Spinal cord (tissue), 10 donors: ENCODE measurements around the gene CD68. TPM values are rescaled to one million over a fixed set of nuclear protein-coding genes. Genes with fewer than 3 reads are reported as not detected.

Experiments
- DNase-seq, 6 donors: peaks; one replicate each; pipeline versions ENCODE4 v3.0.0 to v3.0.0-alpha.2; 2013 to 2015; ENCODE audit warnings: low spot score in 6 of 6, low read depth in 4 of 6
- H3K27ac ChIP-seq: one replicate; pipeline ENCODE4 v1.5.1; 2013; ENCODE audit warnings: low read depth, low read length, control low read depth
- H3K27me3 ChIP-seq: one replicate; pipeline ENCODE4 v1.6.1; 2013; ENCODE audit warnings: low read length; ENCODE audit not compliant: control insufficient read depth, insufficient read depth
- H3K36me3 ChIP-seq: one replicate; pipeline ENCODE4 v1.6.1; 2013; ENCODE audit warnings: low read length; ENCODE audit not compliant: control insufficient read depth, insufficient read depth
- H3K4me1 ChIP-seq: one replicate; pipeline ENCODE4 v1.6.1; 2013; ENCODE audit warnings: low read length; ENCODE audit not compliant: control insufficient read depth, insufficient read depth
- H3K4me3 ChIP-seq: one replicate; pipeline ENCODE4 v1.5.1; 2013; ENCODE audit warnings: low read depth, low read length, control low read depth
- H3K9me3 ChIP-seq: one replicate; pipeline ENCODE4 v1.6.1; 2013; ENCODE audit warnings: low read length; ENCODE audit not compliant: control insufficient read depth, insufficient read depth
- WGBS: methylation state at CpG from one replicate; pipeline ENCODE4 v1.1.5; 2013; ENCODE audit warnings: missing lambda C conversion rate; ENCODE audit not compliant: insufficient coverage; 5-methylcytosine and 5-hydroxymethylcytosine counted together
- long read RNA-seq, 4 donors: transcript quantifications; one replicate each; lab custom pipeline, GENCODE V29; 2026
- polyA plus RNA-seq, 2 donors: library from polyadenylated mRNA; unstranded; fragments of 120-200 nt; gene quantifications; one replicate each; pipeline ENCODE4 v1.2.1, GENCODE V29; 2013; ENCODE audit not compliant: insufficient read length in 2 of 2
- total RNA-seq, 2 donors: library from RNA; depleted of rRNA in 1 of 2; stranded (reverse); fragments of 120-200 nt in 1 of 2; fragments of >200 nt in 1 of 2; gene quantifications; one replicate each; pipeline versions ENCODE4 v1.2.3 to v1.2.4, GENCODE V29; 2013 to 2014
- donor health status: healthy.

Gene CD68
- total RNA-seq (10 to 100 TPM; 13.3 to 44.6 TPM), polyA plus RNA-seq (10 to 100 TPM; 48.9 to 52.1 TPM)
- long read RNA-seq, donor 1, transcript CD68-201 (6 exons, 1,878 nt) = major isoform, 8 of 36 reads
- long read RNA-seq, donor 1, transcript CD68-202 (6 exons, 1,771 nt) = minor isoform, 5 of 36 reads
- long read RNA-seq, donor 1, partial matches to known transcripts = 23 of 36 reads
- long read RNA-seq, donor 1, other reads (novel, unspliced or antisense) = 0 of 36 reads
- long read RNA-seq, donor 2, partial matches to known transcripts = 0 of 4 reads
- long read RNA-seq, donor 2, other reads (novel, unspliced or antisense) = 0 of 4 reads
- long read RNA-seq, donor 3, partial matches to known transcripts = 13 of 14 reads
- long read RNA-seq, donor 3, other reads (novel, unspliced or antisense) = 0 of 14 reads
- long read RNA-seq, donor 4, partial matches to known transcripts = 5 of 10 reads
- long read RNA-seq, donor 4, other reads (novel, unspliced or antisense) = 0 of 10 reads

- 33% methylated on average over 6 of the region's 7 CpGs for WGBS
- DNase-seq = peak in 1 of 6 donors; percentile 43
- peaks cover 88% of the 10 kb centered on the region for H3K36me3 ChIP-seq
- H3K4me1 ChIP-seq = peaks cover 56% of the 10 kb centered on the region
- no peak within 1 kb of the TSS for H3K4me3 ChIP-seq
- H3K9me3 ChIP-seq = no peaks in the 10 kb centered on the region
- H3K27ac ChIP-seq = peak within 1 kb of the TSS; percentile 57
- no peaks in the 10 kb centered on the region for H3K27me3 ChIP-seq
Measured at GRCh38 chr17:7579001-7579833, at the start of gene CD68. CD68 (plus strand) TSS chr17:7579638; CDS start chr17:7579678, 40 bp downstream.

GRCh38 chr17:7530023-7530900 is 49.2 kb upstream of the CD68 start:
- Histone ChIP-seq H3K9me3 (peaks cover 2% of the 10 kb centered on the region), H3K4me1 (no peaks in the 10 kb centered on the region), H3K27ac (no peak overlapping the region), H3K27me3 (no peaks in the 10 kb centered on the region), H3K36me3 (no peaks in the 10 kb centered on the region), H3K4me3 (no peak overlapping the region)
- 100% methylated on average over 3 of the region's 6 CpGs for WGBS
- DNase-seq = no peak

- Histone ChIP-seq H3K4me1 (no peaks in the 10 kb centered on the region), H3K4me3 (no peak overlapping the region)
- WGBS = 73% methylated on average over 2 of the region's 3 CpGs
Measured at GRCh38 chr17:7538050-7538449, 41.4 kb upstream of the CD68 start.

GRCh38 chr17:7538891-7539545 is 40.4 kb upstream of the CD68 start:
- DNase-seq = no peak
- H3K27me3 ChIP-seq = no peaks in the 10 kb centered on the region
- WGBS = 70% methylated on average over 8 of the region's 11 CpGs
- no peaks in the 10 kb centered on the region for H3K36me3 ChIP-seq
- H3K27ac ChIP-seq = no peak overlapping the region
- no peaks in the 10 kb centered on the region for H3K9me3 ChIP-seq
- H3K4me1 ChIP-seq = no peaks in the 10 kb centered on the region
- H3K4me3 ChIP-seq = no peak overlapping the region

More at GRCh38 chr17:7538050-7538449, 41.4 kb upstream of the CD68 start:
- Histone ChIP-seq H3K27ac (no peak overlapping the region), H3K9me3 (no peaks in the 10 kb centered on the region), H3K27me3 (no peaks in the 10 kb centered on the region), H3K36me3 (no peaks in the 10 kb centered on the region)
- no peak for DNase-seq

- DNase-seq = no peak
- Histone ChIP-seq H3K27ac (no peak overlapping the region), H3K4me3 (no peak overlapping the region), H3K4me1 (no peaks in the 10 kb centered on the region), H3K27me3 (no peaks in the 10 kb centered on the region), H3K9me3 (no peaks in the 10 kb centered on the region), H3K36me3 (no peaks in the 10 kb centered on the region)
- 95% methylated on average over 7 of the region's 9 CpGs for WGBS
Measured at GRCh38 chr17:7541074-7541621, 38.3 kb upstream of the CD68 start.

- no peaks in the 10 kb centered on the region for H3K9me3 ChIP-seq
- H3K27ac ChIP-seq = no peak overlapping the region
- 75% methylated on average over 2 of the region's 6 CpGs for WGBS
- H3K27me3 ChIP-seq = peaks cover 2% of the 10 kb centered on the region
- H3K4me1 ChIP-seq = peaks cover 15% of the 10 kb centered on the region
- DNase-seq = peak in 1 of 6 donors; percentile 30
- H3K4me3 ChIP-seq = no peak overlapping the region
- no peaks in the 10 kb centered on the region for H3K36me3 ChIP-seq
Measured at GRCh38 chr17:7544911-7545310, 34.5 kb upstream of the CD68 start.

GRCh38 chr17:7548585-7549400 is 30.6 kb upstream of the CD68 start, which contains the start of gene TNFSF12:
TNFSF12 (plus strand) TSS chr17:7549058; CDS start chr17:7549154, 96 bp downstream.
- peaks cover 2% of the 10 kb centered on the region for H3K27me3 ChIP-seq

More at GRCh38 chr17:7548585-7549400, 30.6 kb upstream of the CD68 start, which contains the start of gene TNFSF12:
- peak in 2 of 6 donors; percentile 51 to 73 for DNase-seq
- Histone ChIP-seq H3K4me1 (peaks cover 15% of the 10 kb centered on the region), H3K27ac (peak within 1 kb of the TSS; percentile 74), H3K36me3 (peaks cover 7% of the 10 kb centered on the region), H3K9me3 (no peaks in the 10 kb centered on the region), H3K4me3 (peak within 1 kb of the TSS; percentile 49)
- 3% methylated on average over 57 of the region's 65 CpGs for WGBS
